ENCODE measurements around the gene QRFPR.

DNA sequence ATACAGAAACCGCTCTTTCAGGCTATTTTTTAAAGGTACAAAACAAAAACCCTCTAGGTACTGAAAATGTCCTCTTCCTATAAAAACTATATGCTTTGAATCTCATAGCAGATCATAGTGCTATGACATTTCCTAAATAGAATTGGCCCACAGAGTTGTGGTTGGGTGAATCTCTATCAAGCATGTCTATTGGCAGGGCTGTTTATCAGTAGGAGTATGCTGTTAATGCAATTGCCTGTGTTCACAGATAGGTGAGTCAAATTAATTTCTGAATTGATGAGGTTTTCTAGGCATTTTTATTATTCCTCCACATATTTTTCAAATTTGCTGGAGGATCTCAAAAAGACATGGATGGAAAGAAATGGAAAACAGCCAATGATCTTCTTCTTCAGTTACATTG is 73.9 kb downstream of the QRFPR start:
- TF ChIP-seq, protein P1, sequence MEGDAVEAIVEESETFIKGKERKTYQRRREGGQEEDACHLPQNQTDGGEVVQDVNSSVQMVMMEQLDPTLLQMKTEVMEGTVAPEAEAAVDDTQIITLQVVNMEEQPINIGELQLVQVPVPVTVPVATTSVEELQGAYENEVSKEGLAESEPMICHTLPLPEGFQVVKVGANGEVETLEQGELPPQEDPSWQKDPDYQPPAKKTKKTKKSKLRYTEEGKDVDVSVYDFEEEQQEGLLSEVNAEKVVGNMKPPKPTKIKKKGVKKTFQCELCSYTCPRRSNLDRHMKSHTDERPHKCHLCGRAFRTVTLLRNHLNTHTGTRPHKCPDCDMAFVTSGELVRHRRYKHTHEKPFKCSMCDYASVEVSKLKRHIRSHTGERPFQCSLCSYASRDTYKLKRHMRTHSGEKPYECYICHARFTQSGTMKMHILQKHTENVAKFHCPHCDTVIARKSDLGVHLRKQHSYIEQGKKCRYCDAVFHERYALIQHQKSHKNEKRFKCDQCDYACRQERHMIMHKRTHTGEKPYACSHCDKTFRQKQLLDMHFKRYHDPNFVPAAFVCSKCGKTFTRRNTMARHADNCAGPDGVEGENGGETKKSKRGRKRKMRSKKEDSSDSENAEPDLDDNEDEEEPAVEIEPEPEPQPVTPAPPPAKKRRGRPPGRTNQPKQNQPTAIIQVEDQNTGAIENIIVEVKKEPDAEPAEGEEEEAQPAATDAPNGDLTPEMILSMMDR (IDR thresholded peaks at IDR 0.05), result no peak
- no peak for TF ChIP-seq EP300 (IDR thresholded peaks at IDR 0.05)
- TF ChIP-seq POLR2A (IDR thresholded peaks at IDR 0.05), result no peak

Data from upper lobe of left lung (tissue), 4 donors.